Muscle layer of colon (tissue), 2 donors: ENCODE data around the gene EFEMP1.

ENCODE experiments used
- H3K27ac ChIP-seq: one replicate; pipeline ENCODE4 v1.7.0; 2013; ENCODE audit warnings: low read depth, mild to moderate bottlenecking, low read length, moderate library complexity
- H3K27me3 ChIP-seq, 2 donors: one replicate each; pipeline ENCODE4 v1.7.0; 2013; ENCODE audit warnings: low read length in 2 of 2, mild to moderate bottlenecking in 2 of 2; ENCODE audit not compliant: insufficient read depth in 2 of 2, control insufficient read depth in 1 of 2
- H3K36me3 ChIP-seq: one replicate; pipeline ENCODE4 v1.7.0; 2013; ENCODE audit warnings: mild to moderate bottlenecking, low read length; ENCODE audit not compliant: insufficient read depth
- H3K4me1 ChIP-seq: one replicate; pipeline ENCODE4 v1.7.0; 2013; ENCODE audit warnings: mild to moderate bottlenecking, low read length; ENCODE audit not compliant: insufficient read depth
- H3K4me3 ChIP-seq, 2 donors: one replicate each; pipeline ENCODE4 v1.7.0; 2013; ENCODE audit warnings: low read length in 2 of 2, low read depth in 1 of 2, mild to moderate bottlenecking in 1 of 2, moderate library complexity in 1 of 2
- H3K9ac ChIP-seq: one replicate; pipeline ENCODE4 v1.7.0; 2013; ENCODE audit warnings: low read length
- H3K9me3 ChIP-seq: one replicate; pipeline ENCODE4 v1.7.0; 2013; ENCODE audit warnings: mild to moderate bottlenecking, low read length
- donor health status: abdominal sarcoma.
- donor health status: Adenocarcinoma of cecum.

EFEMP1 gene

DNA sequence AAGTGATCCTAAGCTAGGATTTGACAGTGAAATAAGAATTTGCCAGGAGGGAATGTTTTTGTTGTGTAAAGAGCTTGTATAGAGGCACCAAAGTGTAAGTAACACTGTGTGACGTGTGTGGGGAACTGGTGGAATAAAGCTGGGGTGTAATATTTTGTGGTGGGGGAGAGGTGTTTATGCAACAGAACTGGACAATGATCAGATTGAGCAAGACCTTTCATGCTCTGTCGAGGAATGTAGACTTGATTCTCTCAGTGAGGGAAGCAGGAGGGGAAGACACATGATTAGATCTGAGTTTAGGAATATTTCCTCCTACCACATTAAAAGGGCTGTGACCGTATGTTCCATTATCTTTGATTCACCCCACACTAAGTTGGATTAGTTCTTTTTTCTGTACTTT, 43.6 kb downstream of the EFEMP1 start:
- H3K27ac ChIP-seq = no peak overlapping the region

DNA sequence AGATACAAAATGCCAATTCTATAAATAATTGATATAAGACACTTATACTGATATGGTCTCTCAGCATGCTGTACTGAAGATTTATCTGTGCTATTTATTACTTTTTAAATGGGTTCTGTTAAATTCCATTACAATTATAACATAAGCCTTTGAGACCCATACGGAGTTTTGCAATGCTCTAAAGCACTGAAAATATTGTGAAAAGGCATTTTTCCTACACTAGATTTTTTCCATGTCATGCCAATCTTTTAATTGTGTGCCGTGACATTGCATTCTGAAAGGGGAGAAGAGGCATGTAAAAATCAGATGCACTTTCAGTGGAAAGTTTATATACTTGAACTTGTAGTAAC, 46.5 kb downstream of the EFEMP1 start:
- no peak overlapping the region for H3K4me3 ChIP-seq
- H3K36me3 ChIP-seq = no peaks in the 10 kb centered on the region
- no peak overlapping the region for H3K9ac ChIP-seq
- H3K27me3 ChIP-seq = no peaks in the 10 kb centered on the region
- no peak overlapping the region for H3K27ac ChIP-seq
- no peaks in the 10 kb centered on the region for H3K9me3 ChIP-seq
- H3K4me1 ChIP-seq = no peaks in the 10 kb centered on the region

More for the DNA sequence above, 43.6 kb downstream of the EFEMP1 start:
- Histone ChIP-seq H3K4me3 (no peak overlapping the region), H3K36me3 (no peaks in the 10 kb centered on the region), H3K9ac (no peak overlapping the region), H3K27me3 (no peaks in the 10 kb centered on the region), H3K9me3 (no peaks in the 10 kb centered on the region), H3K4me1 (no peaks in the 10 kb centered on the region)

DNA sequence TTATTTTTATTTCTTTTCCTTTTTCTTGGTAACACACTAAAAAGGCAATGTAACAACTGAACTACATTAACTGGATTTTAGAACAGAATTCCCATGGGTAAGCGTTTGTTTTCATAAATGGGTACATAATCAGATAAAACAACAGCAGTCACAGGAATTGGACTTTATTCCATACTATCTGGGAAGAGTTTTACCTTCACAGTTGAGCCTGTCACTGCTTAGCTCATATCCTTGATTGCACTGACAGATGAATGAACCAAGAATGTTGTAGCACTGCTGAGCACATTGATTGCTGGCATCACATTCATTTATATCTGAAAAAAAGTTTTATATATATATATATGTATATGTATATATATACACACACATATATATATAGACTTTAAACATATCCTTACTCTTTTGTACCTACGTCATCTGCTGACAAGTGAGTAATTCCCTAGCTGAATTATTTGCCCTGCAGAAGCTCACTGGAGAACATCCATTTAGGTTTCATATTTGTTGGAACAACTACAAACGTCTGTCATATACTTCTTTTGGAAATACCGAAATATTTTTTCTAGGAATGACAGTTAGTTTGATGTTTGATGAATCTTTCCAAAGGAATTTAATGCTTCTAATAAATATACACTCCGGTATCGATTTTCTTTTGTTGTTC, 47.0 kb downstream of the EFEMP1 start:
- H3K27me3 ChIP-seq = no peaks in the 10 kb centered on the region
- H3K4me1 ChIP-seq = no peaks in the 10 kb centered on the region
- no peaks in the 10 kb centered on the region for H3K9me3 ChIP-seq
- H3K27ac ChIP-seq = no peak overlapping the region
- H3K9ac ChIP-seq = no peak overlapping the region
- H3K4me3 ChIP-seq = no peak overlapping the region
- H3K36me3 ChIP-seq = no peaks in the 10 kb centered on the region

DNA sequence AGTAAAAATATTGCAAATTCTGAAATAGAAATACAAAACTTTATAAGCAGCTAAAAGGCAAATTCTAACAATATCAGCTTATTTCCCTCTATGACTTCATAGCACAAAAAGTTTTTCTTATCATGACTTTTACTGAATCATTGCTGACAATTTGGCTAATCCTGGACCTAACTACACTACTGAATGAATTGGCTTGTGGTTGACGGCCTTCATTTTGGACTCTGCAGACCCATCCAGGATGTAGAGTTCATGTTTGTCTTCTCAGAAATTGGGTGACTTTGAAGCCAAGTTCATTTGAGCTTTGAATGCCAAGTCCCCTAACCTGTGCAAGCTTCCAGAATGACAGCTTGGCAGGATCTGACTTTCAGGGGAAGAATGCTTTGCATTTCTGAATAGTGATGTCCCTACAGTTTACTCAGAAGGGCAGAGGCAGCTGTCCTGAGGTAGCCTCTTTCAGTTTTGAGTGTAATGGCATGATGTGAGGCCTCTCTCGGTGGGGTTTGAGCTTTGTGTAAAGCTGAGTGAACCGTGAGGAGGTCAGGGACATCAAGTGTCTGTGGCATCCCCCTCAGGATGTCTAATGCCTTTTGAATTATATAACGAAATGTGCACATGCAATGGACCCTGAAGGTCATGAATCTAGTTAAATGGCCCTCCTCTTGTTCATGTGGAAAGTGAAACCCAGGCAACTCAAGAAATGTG, 48.0 kb downstream of the EFEMP1 start:
- H3K4me1 ChIP-seq = no peaks in the 10 kb centered on the region
- no peak overlapping the region for H3K4me3 ChIP-seq
- no peaks in the 10 kb centered on the region for H3K36me3 ChIP-seq
- H3K27ac ChIP-seq = no peak overlapping the region
- H3K9ac ChIP-seq = no peak overlapping the region
- H3K9me3 ChIP-seq = no peaks in the 10 kb centered on the region
- no peaks in the 10 kb centered on the region for H3K27me3 ChIP-seq

DNA sequence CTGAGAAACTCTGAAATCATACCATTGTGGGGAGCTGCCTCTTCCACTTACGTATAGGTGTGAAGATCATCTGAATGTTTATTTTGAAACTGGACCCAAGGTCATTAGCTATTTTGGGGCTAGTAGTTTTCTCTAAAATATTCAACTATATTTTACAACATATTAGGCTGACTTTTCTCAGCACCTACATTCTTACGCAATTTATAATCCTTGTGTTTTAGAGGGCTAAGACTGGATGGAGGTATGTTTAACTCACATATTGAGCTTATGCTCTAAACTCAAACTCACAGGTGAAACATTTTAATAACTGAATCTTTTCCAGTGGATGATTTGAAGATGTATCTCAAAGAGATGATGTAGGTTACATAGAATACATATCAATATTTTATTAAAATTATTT, 49.2 kb downstream of the EFEMP1 start:
- Histone ChIP-seq H3K36me3 (no peaks in the 10 kb centered on the region), H3K4me1 (no peaks in the 10 kb centered on the region), H3K9ac (no peak overlapping the region), H3K27ac (no peak overlapping the region), H3K9me3 (no peaks in the 10 kb centered on the region), H3K4me3 (no peak overlapping the region), H3K27me3 (no peaks in the 10 kb centered on the region)

DNA sequence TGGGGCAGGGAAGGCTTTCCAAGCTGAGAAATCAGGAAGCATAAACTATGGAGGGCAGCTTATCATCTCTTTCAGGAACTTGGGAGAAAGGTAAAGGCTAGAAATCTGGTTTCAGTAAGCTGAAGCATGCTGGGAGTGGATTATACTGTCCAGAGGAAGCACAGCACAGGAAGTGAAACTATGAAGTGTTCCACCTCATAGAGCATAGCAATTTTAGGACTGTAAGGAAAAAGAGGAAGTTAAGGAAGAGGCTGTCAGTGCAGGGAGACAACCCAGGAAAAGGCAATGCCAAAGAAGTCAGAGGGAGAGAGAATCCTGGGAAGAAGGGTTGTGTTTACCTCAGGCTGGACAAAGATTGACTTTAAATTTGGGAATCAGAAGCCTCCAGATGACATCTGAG, 51.9 kb downstream of the EFEMP1 start:
- no peak overlapping the region for H3K4me3 ChIP-seq
- H3K27me3 ChIP-seq = no peaks in the 10 kb centered on the region
- H3K27ac ChIP-seq = no peak overlapping the region
- H3K36me3 ChIP-seq = no peaks in the 10 kb centered on the region
- H3K9ac ChIP-seq = no peak overlapping the region
- no peaks in the 10 kb centered on the region for H3K9me3 ChIP-seq
- H3K4me1 ChIP-seq = no peaks in the 10 kb centered on the region

DNA sequence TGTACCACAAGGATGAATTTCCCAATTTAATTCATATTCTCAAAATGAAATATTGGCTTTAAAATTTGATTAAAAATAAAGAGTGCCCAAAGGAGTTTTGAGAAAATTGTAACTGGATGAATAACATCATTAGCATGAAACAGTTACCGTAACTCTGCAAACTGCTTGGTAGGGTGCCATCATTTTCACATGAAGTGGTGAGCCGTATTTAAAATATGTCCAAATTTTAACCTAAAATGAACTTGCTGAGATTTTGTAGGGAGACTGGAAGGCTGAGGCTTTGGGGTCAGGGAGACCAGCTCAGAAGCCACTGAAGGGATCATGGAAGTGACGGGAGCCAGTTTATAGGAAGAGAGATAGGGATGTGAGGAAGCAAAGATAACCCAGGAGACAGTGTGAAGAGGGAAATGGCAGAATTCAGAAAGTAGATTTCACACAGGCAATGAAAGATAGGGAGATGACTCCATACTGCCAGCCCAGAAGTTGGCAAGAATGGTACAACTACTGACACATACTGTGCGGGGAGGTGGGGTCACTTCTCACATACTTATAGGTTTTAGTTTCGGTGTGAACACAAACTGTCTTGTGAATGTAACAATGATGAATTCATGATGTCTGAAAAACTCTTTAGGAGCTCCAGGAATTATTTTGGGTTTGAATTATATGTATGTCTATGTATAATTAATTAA, 53.8 kb downstream of the EFEMP1 start:
- H3K4me3 ChIP-seq = no peak overlapping the region

DNA sequence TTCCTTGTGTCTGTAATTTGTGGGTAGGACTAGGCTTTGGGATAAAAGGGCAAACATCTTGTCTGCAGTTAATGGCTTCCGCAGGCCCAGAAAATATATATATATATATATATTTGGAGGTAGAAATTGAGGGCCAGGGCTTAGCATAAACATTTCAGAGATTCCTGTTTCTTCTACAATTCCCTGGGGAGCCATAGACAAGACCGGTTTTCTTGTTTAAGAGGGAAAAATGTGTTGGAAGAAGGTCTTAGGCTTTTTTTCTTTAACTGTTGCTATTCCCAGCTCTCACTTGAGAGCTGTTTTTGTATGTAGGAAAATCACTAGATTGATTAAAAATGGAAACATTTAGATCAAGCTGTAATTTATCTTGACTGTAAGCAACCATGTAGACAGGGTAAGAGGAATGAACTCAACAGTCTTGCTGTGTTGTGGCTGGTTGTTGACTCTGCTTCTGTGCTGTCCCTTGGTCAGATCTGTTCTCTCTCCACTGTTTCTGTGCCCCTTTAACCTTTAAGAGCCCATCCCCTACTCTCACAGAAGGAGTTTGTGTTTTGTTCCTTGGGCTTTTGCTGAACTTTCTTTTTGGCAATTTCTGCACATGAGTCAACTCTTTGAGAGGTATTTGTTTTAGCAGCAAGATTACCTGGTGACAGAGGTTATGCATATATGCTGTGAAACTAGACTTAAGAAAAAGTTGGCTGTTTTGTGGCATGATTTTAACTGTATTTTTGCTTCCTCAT, 58.3 kb downstream of the EFEMP1 start:
- Histone ChIP-seq H3K27ac (no peak overlapping the region), H3K27me3 (no peaks in the 10 kb centered on the region), H3K36me3 (no peaks in the 10 kb centered on the region), H3K4me1 (no peaks in the 10 kb centered on the region), H3K9me3 (no peaks in the 10 kb centered on the region), H3K9ac (no peak overlapping the region), H3K4me3 (no peak overlapping the region)

More for the DNA sequence above, 53.8 kb downstream of the EFEMP1 start:
- no peak overlapping the region for H3K9ac ChIP-seq
- no peaks in the 10 kb centered on the region for H3K9me3 ChIP-seq
- H3K4me1 ChIP-seq = no peaks in the 10 kb centered on the region
- H3K36me3 ChIP-seq = no peaks in the 10 kb centered on the region
- H3K27me3 ChIP-seq = no peaks in the 10 kb centered on the region
- H3K27ac ChIP-seq = no peak overlapping the region

DNA sequence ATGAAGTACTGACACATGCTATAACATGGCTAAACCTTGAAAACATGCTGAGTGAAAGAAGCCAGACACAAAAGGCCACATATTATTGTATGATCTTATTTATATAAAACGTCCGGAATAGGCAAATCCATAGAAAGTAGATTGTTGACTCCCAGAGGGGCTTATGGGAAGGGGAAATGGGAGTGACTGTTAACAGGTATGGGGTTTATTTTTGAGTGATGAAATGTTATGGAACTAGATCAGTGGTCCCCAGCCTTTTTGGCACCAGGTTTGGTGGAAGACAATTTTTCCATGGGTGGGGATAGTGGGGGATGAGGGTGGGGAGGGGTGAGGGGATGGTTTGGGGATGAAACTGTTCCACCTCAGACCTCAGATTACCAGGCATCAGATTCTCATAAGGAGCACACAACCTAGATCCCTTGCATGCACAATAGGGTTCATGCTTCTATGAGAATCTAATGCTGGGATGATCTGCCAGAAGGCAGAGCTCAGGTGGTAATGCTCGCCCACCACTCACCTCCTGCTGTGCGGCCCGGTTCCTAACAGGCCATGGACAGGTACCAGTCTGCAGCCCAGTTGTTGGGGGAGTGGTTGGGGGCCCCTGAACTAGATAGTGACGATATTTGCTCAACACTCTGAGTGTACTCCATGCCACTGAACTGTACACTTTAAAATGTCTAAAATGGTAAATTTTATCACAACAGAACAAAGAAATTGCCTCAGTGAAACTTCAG, 59.1 kb downstream of the EFEMP1 start:
- H3K36me3 ChIP-seq = no peaks in the 10 kb centered on the region
- no peaks in the 10 kb centered on the region for H3K27me3 ChIP-seq
- H3K4me1 ChIP-seq = no peaks in the 10 kb centered on the region
- no peak overlapping the region for H3K4me3 ChIP-seq
- H3K27ac ChIP-seq = no peak overlapping the region
- no peaks in the 10 kb centered on the region for H3K9me3 ChIP-seq
- H3K9ac ChIP-seq = no peak overlapping the region

DNA sequence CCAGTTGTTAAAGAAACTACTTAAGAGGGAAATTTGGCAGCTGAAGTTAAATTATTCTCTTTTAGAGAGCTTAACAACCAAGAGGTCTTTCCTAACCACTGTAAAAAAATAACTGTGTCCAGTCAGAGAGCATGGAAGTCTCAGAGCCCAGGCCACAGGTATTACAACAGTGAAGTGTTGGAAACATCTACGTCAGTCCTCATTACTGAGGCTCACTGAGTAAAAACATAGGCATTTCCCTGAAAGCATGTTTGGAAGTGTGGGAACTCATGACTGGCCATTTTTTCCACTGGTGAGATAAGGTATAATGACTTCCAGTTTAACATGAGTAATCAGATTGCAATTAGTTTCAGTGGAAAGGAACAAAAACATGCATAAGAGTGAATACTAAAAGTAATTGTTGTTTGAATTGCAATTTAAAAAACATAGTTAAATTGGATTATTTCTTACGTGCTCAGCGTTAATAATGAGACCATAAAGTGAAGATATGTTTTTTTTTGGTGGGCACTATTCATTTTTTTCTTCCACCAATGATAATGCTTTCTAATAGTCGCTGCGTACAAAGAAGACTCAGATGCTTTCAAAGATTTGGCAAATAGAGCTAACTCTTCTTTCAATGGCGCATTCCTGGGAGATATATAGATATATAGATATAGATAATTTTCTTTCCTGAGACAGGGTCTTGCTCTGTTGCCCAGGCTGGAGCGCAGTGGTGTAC, 60.8 kb downstream of the EFEMP1 start:
- H3K27me3 ChIP-seq = no peaks in the 10 kb centered on the region
- H3K27ac ChIP-seq = no peak overlapping the region
- H3K9me3 ChIP-seq = no peaks in the 10 kb centered on the region
- H3K4me1 ChIP-seq = no peaks in the 10 kb centered on the region
- no peaks in the 10 kb centered on the region for H3K36me3 ChIP-seq
- H3K9ac ChIP-seq = no peak overlapping the region
- H3K4me3 ChIP-seq = no peak overlapping the region
